GM12865 (cell line): ENCODE data around the gene CPN2.

ENCODE experiments used
- DNase-seq: peaks from one replicate; pipeline ENCODE4 v3.0.0; 2010; ENCODE audit warnings: low read depth
- H3K4me3 ChIP-seq: 2 replicates; pipeline ENCODE4 v1.5.1; 2011; ENCODE audit warnings: mild to moderate bottlenecking, low read depth, low read length, control low read depth
- TF ChIP-seq, protein P1 (sequence below): IDR thresholded peaks from 2 replicates; pipeline ENCODE4 v1.5.1; 2011; ENCODE audit warnings: low read length, control low read depth, low read depth, inconsistent platforms; ENCODE audit not compliant: insufficient read depth; ENCODE audit errors: missing control alignments

Gene CPN2

DNA sequence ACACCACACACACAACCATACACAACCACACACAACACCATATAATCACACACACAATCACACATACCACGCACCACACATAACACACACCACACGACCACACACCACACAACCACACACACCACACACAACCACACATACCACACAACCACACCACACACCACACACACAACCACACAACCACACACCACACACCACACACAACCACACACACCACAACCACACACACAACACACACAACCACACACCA is 24.2 kb downstream of the CPN2 start:
- DNase-seq, result no peak
- TF ChIP-seq, protein P1, sequence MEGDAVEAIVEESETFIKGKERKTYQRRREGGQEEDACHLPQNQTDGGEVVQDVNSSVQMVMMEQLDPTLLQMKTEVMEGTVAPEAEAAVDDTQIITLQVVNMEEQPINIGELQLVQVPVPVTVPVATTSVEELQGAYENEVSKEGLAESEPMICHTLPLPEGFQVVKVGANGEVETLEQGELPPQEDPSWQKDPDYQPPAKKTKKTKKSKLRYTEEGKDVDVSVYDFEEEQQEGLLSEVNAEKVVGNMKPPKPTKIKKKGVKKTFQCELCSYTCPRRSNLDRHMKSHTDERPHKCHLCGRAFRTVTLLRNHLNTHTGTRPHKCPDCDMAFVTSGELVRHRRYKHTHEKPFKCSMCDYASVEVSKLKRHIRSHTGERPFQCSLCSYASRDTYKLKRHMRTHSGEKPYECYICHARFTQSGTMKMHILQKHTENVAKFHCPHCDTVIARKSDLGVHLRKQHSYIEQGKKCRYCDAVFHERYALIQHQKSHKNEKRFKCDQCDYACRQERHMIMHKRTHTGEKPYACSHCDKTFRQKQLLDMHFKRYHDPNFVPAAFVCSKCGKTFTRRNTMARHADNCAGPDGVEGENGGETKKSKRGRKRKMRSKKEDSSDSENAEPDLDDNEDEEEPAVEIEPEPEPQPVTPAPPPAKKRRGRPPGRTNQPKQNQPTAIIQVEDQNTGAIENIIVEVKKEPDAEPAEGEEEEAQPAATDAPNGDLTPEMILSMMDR, result no peak
- H3K4me3 ChIP-seq, result no peak overlapping the region

DNA sequence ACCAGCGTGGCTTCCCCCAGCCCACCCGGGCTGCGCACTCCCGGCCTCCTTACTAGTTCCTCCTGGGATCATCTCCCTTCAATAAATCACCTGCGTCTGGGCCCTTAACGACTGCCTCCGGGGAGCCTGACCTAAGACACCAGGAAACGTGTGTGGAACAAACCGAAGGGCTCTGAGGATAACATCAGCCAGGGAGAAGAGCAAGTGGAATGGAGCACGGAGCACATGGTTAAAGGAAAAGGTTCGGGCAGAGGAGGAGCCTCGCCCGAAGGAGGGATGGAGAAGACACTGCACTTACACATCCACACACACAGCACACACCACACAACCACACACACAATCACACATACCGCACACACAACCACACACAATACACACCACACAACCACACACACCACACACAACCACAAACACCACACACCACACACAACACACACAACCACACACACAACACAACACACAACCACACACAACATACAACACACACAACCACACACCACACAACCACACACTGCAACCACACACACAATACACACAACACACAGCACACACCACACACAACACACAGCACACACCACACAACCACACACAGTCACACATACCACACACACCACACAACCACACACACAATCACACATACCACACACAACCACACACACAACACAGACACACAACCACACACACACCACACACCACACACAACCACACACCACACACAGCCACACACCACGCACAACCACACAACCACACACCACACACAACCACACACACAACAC is 24.7 kb downstream of the CPN2 start:
- H3K4me3 ChIP-seq, result no peak overlapping the region
- TF ChIP-seq, protein P1, result no peak
- DNase-seq, result no peak

DNA sequence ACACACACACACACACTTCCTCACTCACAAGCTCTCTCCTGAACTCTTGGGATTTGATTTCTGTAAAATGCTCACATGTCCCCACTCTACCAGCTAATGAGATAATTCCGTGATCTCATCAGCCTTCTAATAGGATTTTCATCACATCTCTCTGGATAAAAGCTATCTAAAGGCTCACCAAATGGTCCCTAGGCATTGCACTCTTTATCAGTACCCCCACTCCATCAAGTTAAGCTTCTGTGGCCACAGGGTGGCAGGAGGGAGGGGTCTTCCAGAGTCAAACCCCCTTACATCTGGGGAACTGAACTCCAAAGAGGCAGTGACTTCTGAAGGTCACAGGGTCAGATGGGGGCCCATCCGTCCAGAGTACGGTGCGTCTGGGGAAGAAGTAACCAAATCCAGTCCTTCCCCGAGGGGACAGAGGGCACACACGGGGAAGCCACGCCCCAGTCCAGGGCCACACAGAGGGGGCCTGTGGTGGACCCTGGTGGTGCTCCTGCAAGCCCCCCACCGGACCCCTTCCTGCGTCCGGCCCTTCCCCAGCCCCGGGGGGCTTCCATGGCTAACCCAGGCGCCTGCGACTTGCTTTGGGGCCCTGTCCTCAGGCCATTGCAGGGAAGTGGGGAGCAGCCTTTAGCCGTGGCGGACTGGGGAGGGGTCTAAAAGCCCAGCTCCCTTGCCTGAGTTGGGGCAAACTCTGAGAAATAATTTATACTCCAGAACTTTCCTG is 25.5 kb downstream of the CPN2 start:
- TF ChIP-seq, protein P1, result no peak
- DNase-seq, result no peak
- no peak overlapping the region for H3K4me3 ChIP-seq

DNA sequence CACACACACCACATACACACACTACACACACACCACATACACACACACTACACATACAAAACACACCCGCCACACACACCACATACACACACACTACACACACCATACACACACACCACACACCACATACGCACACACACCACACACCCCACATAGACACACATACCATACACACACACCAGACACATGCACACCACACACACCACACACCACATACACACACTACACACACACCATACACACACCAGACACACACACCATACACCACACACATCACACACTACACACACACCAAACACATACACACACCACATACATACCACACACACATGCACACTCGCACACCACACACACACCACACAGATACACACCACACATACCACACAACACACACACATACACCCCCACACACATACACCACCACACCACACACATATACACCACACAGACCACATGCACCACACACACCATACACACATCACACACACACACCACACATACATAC is 26.3 kb downstream of the CPN2 start:
- TF ChIP-seq, protein P1, result no peak
- no peak overlapping the region for H3K4me3 ChIP-seq
- DNase-seq, result no peak

DNA sequence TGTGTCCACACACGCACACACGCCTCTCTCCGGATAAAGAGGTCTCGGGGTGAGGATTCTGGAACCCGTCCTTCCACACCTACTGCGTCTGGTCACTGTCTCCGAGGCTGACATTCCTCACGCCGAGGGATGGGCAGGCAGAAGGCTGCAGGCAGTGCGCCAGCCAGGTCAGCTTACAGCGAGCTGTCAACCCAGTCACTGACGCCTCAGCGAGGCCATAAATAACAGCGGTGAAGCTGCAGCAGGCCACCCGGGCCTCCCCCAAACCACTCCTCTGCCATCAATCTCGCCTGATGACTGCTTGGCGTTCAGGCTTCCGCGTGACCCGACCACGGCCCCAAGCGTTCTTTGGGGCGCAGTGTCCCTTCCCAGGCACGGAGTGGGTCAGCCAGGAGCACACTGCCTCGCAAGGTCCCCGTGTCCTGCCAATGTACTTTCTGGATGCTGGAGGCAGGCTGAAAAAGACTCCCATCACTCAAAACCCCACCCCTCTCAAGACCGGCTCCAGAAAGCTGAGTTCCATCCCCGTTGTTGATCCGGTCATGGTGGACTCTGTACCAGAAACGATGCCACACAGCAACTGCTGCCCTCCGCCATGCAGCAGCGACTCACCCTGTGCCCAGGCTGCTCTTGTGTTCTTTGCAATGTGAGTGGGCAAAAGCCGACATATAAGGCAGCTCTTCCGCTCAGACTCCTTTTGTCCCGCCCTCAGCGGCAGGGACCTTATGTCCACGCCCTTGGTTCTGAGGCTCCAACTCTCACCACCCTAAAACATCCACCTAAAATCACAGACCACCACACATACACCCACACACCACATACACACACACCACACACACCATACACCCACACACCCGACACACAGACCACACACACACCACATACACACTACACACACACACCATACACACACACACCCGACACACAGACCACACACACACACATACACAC is 27.1 kb downstream of the CPN2 start:
- TF ChIP-seq, protein P1, result no peak
- no peak overlapping the region for H3K4me3 ChIP-seq
- DNase-seq, result peak; percentile 61

DNA sequence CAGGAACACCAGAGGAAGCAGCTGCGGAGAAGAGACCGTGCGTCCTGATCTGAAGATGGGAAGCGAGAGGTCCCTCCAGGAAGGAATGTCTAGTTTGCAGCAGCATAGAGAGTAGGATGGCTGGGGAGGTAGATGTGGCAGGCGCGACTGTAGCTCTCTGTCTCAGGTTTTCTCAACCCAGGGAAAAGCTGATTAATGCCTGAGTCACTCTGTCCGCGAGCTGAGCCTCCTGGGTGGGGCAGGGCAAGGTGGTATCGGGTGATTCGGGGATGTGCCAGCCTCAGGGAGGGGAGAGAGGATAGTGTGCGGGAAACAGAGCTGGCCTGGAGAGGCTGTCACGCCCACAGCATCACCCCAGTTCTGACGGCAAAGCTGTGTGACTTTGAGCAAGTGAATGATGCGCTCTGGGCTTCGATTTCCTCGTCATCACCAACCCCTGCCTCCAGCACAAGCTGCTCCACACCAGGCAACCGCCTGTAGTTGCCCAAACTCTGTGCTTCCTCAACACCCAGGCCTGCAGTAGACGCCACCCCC is 28.4 kb downstream of the CPN2 start:
- no peak overlapping the region for H3K4me3 ChIP-seq
- DNase-seq, result no peak
- TF ChIP-seq, protein P1, result no peak
